Measurements from ENCODE around the gene SMIM3. TPM values are rescaled to one million over a fixed set of nuclear protein-coding genes. Genes with fewer than 3 reads are reported as not detected.
"Not testable (repeated sequence)": the region's sequence is repeated elsewhere in the genome, so short reads cannot be mapped to it uniquely, and the experiment has no call there.

Gene SMIM3
- total and polyA plus RNA-seq, 2 donors (not counting 1 experiment from before 2014, with no cell fraction given): 59.9 to 69.9 TPM

- H3K4me3 ChIP-seq (replicated peaks in 1 of 4; ENCODE audit: control extremely low read depth in 1 of 4, insufficient read depth in 1 of 4, low read depth in 3 of 4, low read length in 4 of 4): no peak overlapping the region
- peaks cover 14% of the 10 kb centered on the region for H3K4me1 ChIP-seq (ENCODE audit: control insufficient read depth, extremely low read depth, insufficient read depth, low read length)
- no peak overlapping the region for H3K9ac ChIP-seq (ENCODE audit: insufficient read depth, low read length)
- H3K79me2 ChIP-seq (ENCODE audit: control insufficient read depth, insufficient read depth, low read length): peaks cover 88% of the 10 kb centered on the region
- DNase-seq (ENCODE audit: low read depth in 2 of 2): peak; percentile 13 to 61
- no peaks in the 10 kb centered on the region for H3K9me3 ChIP-seq (ENCODE audit: control insufficient read depth, insufficient read depth, low read depth, low read length)
- H2AFZ ChIP-seq (ENCODE audit: low read length): no peak overlapping the region
- peak overlapping the region; percentile 76 for H3K27ac ChIP-seq (ENCODE audit: insufficient read depth, low read length)
- no peaks in the 10 kb centered on the region for H3K27me3 ChIP-seq (ENCODE audit: control insufficient read depth, insufficient read depth, low read length)
- H3K36me3 ChIP-seq (ENCODE audit: control insufficient read depth, insufficient read depth, low read length): peaks cover 12% of the 10 kb centered on the region
- H3K4me2 ChIP-seq (ENCODE audit: extremely low read depth, insufficient read depth, low read length): peak overlapping the region; percentile 37
- H4K20me1 ChIP-seq (ENCODE audit: control insufficient read depth, extremely low read depth, insufficient read depth, low read length): no peaks in the 10 kb centered on the region
- no peak for TF ChIP-seq EZH2 (IDR thresholded peaks at IDR 0.05; ENCODE audit: low read length, missing control alignments)
- TF ChIP-seq, protein P1, sequence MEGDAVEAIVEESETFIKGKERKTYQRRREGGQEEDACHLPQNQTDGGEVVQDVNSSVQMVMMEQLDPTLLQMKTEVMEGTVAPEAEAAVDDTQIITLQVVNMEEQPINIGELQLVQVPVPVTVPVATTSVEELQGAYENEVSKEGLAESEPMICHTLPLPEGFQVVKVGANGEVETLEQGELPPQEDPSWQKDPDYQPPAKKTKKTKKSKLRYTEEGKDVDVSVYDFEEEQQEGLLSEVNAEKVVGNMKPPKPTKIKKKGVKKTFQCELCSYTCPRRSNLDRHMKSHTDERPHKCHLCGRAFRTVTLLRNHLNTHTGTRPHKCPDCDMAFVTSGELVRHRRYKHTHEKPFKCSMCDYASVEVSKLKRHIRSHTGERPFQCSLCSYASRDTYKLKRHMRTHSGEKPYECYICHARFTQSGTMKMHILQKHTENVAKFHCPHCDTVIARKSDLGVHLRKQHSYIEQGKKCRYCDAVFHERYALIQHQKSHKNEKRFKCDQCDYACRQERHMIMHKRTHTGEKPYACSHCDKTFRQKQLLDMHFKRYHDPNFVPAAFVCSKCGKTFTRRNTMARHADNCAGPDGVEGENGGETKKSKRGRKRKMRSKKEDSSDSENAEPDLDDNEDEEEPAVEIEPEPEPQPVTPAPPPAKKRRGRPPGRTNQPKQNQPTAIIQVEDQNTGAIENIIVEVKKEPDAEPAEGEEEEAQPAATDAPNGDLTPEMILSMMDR (conservative IDR thresholded peaks at IDR 0.05 in 1 of 2, IDR thresholded peaks at IDR 0.05 in 1 of 2; ENCODE audit: low read depth in 1 of 2, low read length in 2 of 2): no peak
Measured at GRCh38 chr5:150791536-150791935, 13.0 kb downstream of the SMIM3 start.

- H3K27ac ChIP-seq (ENCODE audit: insufficient read depth, low read length); H4K20me1 ChIP-seq (ENCODE audit: control insufficient read depth, extremely low read depth, insufficient read depth, low read length); H3K9ac ChIP-seq (ENCODE audit: insufficient read depth, low read length); H3K9me3 ChIP-seq (ENCODE audit: control insufficient read depth, insufficient read depth, low read depth, low read length); H3K4me3 ChIP-seq (replicated peaks in 1 of 4; ENCODE audit: control extremely low read depth in 1 of 4, insufficient read depth in 1 of 4, low read depth in 3 of 4, low read length in 4 of 4); H2AFZ ChIP-seq (ENCODE audit: low read length); DNase-seq (ENCODE audit: low read depth in 2 of 2); H3K27me3 ChIP-seq (ENCODE audit: control insufficient read depth, insufficient read depth, low read length); H3K4me2 ChIP-seq (ENCODE audit: extremely low read depth, insufficient read depth, low read length): not testable (repeated sequence)
- Histone ChIP-seq H3K79me2 (ENCODE audit: control insufficient read depth, insufficient read depth, low read length) (peaks cover 70% of the 10 kb centered on the region), H3K4me1 (ENCODE audit: control insufficient read depth, extremely low read depth, insufficient read depth, low read length) (peaks cover 12% of the 10 kb centered on the region), H3K36me3 (ENCODE audit: control insufficient read depth, insufficient read depth, low read length) (peaks cover 12% of the 10 kb centered on the region)
Measured at GRCh38 chr5:150793423-150793888, 14.9 kb downstream of the SMIM3 start.

GRCh38 chr5:150794927-150795326 is 16.4 kb downstream of the SMIM3 start:
- Histone ChIP-seq H3K27me3 (ENCODE audit: control insufficient read depth, insufficient read depth, low read length) (no peaks in the 10 kb centered on the region), H3K4me1 (ENCODE audit: control insufficient read depth, extremely low read depth, insufficient read depth, low read length) (peaks cover 6% of the 10 kb centered on the region), H3K36me3 (ENCODE audit: control insufficient read depth, insufficient read depth, low read length) (peaks cover 12% of the 10 kb centered on the region), H3K9me3 (ENCODE audit: control insufficient read depth, insufficient read depth, low read depth, low read length) (no peaks in the 10 kb centered on the region), H3K4me2 (ENCODE audit: extremely low read depth, insufficient read depth, low read length) (no peak overlapping the region), H3K9ac (ENCODE audit: insufficient read depth, low read length) (no peak overlapping the region), H2AFZ (ENCODE audit: low read length) (no peak overlapping the region), H3K27ac (ENCODE audit: insufficient read depth, low read length) (no peak overlapping the region), H3K4me3 (replicated peaks in 1 of 4; ENCODE audit: control extremely low read depth in 1 of 4, insufficient read depth in 1 of 4, low read depth in 3 of 4, low read length in 4 of 4) (no peak overlapping the region), H4K20me1 (ENCODE audit: control insufficient read depth, extremely low read depth, insufficient read depth, low read length) (no peaks in the 10 kb centered on the region), H3K79me2 (ENCODE audit: control insufficient read depth, insufficient read depth, low read length) (peaks cover 57% of the 10 kb centered on the region)
- DNase-seq (ENCODE audit: low read depth in 2 of 2): no peak
- TF ChIP-seq, protein P1 (conservative IDR thresholded peaks at IDR 0.05 in 1 of 2, IDR thresholded peaks at IDR 0.05 in 1 of 2; ENCODE audit: low read depth in 1 of 2, low read length in 2 of 2): no peak
- no peak for TF ChIP-seq EZH2 (IDR thresholded peaks at IDR 0.05; ENCODE audit: low read length, missing control alignments)

All from fibroblast of lung (primary cell).